Urinary bladder (tissue), 4 donors: ENCODE measurements around the gene LRRK1. TPM values are rescaled to one million over a fixed set of nuclear protein-coding genes. Genes with fewer than 3 reads are reported as not detected.
A peak's percentile ranks its signal among the peaks of the same experiment; 100 is the strongest.
"Not testable (repeated sequence)": the region's sequence is repeated elsewhere in the genome, so short reads cannot be mapped to it uniquely, and the experiment has no call there.

Source experiments
- DNase-seq: peaks from one replicate; pipeline ENCODE4 v3.0.0-alpha.2; 2015; ENCODE audit errors: extremely low spot score
- H3K27ac ChIP-seq: one replicate; pipeline ENCODE4 v1.5.1; 2013; ENCODE audit warnings: low read depth, mild to moderate bottlenecking, moderate library complexity
- H3K36me3 ChIP-seq: one replicate; pipeline ENCODE4 v1.6.1; 2013; ENCODE audit warnings: mild to moderate bottlenecking, moderate library complexity; ENCODE audit not compliant: insufficient read depth
- H3K4me1 ChIP-seq: one replicate; pipeline ENCODE4 v1.6.1; 2013; ENCODE audit warnings: mild to moderate bottlenecking, moderate library complexity; ENCODE audit not compliant: insufficient read depth
- H3K4me3 ChIP-seq: one replicate; pipeline ENCODE4 v1.5.1; 2013; ENCODE audit warnings: low read depth, low read length
- WGBS: extraction: QIAGEN DNeasy Blood & Tissue Kit; methylation state at CpG from one replicate; pipeline ENCODE4 v1.1.7; 2013; 5-methylcytosine and 5-hydroxymethylcytosine counted together
- polyA plus RNA-seq: library from polyadenylated mRNA; stranded (reverse); fragments of 200-250 nt; gene quantifications from one replicate; pipeline ENCODE4 v1.2.3, GENCODE V29; 2013
- total RNA-seq: library from RNA; depleted of rRNA; stranded (reverse); fragments of >200 nt; gene quantifications from one replicate; pipeline ENCODE4 v1.2.3, GENCODE V29; 2014
- donor health status: healthy with polysubstance abuse.
- donor health status: healthy.

Gene LRRK1
- total and polyA plus RNA-seq, 2 donors = 9.9 to 12.3 TPM

GRCh38 chr15:101072235-101072634 is 153.1 kb downstream of the LRRK1 start:
- not testable (repeated sequence) for H3K4me3 ChIP-seq, H3K27ac ChIP-seq, DNase-seq, H3K36me3 ChIP-seq, H3K4me1 ChIP-seq
- 82% methylated on average over 4 of the region's 4 CpGs for WGBS

- H3K36me3 ChIP-seq = not testable (repeated sequence)
- WGBS = 84% methylated on average over 15 of the region's 15 CpGs
Observed at GRCh38 chr15:101077806-101078668, 158.9 kb downstream of the LRRK1 start.

GRCh38 chr15:101078669-101079323 is 159.6 kb downstream of the LRRK1 start:
- Histone ChIP-seq H3K27ac (no peak overlapping the region), H3K4me1 (no peaks in the 10 kb centered on the region), H3K4me3 (no peak overlapping the region), H3K36me3 (no peaks in the 10 kb centered on the region)
- WGBS = 90% methylated on average over 16 of the region's 16 CpGs
- no peak for DNase-seq

More at GRCh38 chr15:101077806-101078668, 158.9 kb downstream of the LRRK1 start:
- H3K27ac ChIP-seq, H3K4me1 ChIP-seq, H3K4me3 ChIP-seq, DNase-seq: not testable (repeated sequence)

- WGBS = 97% methylated on average over 9 of the region's 9 CpGs
- H3K4me1 ChIP-seq = no peaks in the 10 kb centered on the region
- no peak for DNase-seq
- no peaks in the 10 kb centered on the region for H3K36me3 ChIP-seq
- H3K27ac ChIP-seq = no peak overlapping the region
- H3K4me3 ChIP-seq = no peak overlapping the region
Observed at GRCh38 chr15:101081900-101082299, 162.7 kb downstream of the LRRK1 start.

- 53% methylated on average over 11 of the region's 11 CpGs for WGBS
- H3K4me1 ChIP-seq = no peaks in the 10 kb centered on the region
- no peak overlapping the region for H3K4me3 ChIP-seq
- no peak for DNase-seq
- H3K36me3 ChIP-seq = no peaks in the 10 kb centered on the region
- no peak overlapping the region for H3K27ac ChIP-seq
Observed at GRCh38 chr15:101083336-101084045, 164.3 kb downstream of the LRRK1 start.

- Histone ChIP-seq H3K36me3 (no peaks in the 10 kb centered on the region), H3K4me1 (no peaks in the 10 kb centered on the region), H3K4me3 (no peak overlapping the region), H3K27ac (no peak overlapping the region)
- 94% methylated on average over 10 of the region's 10 CpGs for WGBS
- DNase-seq = no peak
Observed at GRCh38 chr15:101084801-101085200, 165.6 kb downstream of the LRRK1 start.

- no peak overlapping the region for H3K4me3 ChIP-seq
- H3K4me1 ChIP-seq = no peaks in the 10 kb centered on the region
- no peak overlapping the region for H3K27ac ChIP-seq
- H3K36me3 ChIP-seq = no peaks in the 10 kb centered on the region
- DNase-seq = no peak
- WGBS = 95% methylated on average over 10 of the region's 10 CpGs
Observed at GRCh38 chr15:101085311-101085700, 166.1 kb downstream of the LRRK1 start.

- Histone ChIP-seq H3K36me3 (no peaks in the 10 kb centered on the region), H3K4me1 (no peaks in the 10 kb centered on the region), H3K4me3 (no peak overlapping the region), H3K27ac (no peak overlapping the region)
- no peak for DNase-seq
- 93% methylated on average over 48 of the region's 48 CpGs for WGBS
Observed at GRCh38 chr15:101086394-101087171, 167.4 kb downstream of the LRRK1 start.

- 83% methylated on average over 10 of the region's 10 CpGs for WGBS
- no peak overlapping the region for H3K4me3 ChIP-seq
- H3K4me1 ChIP-seq = no peaks in the 10 kb centered on the region
- no peak for DNase-seq
- no peaks in the 10 kb centered on the region for H3K36me3 ChIP-seq
- H3K27ac ChIP-seq = no peak overlapping the region
Observed at GRCh38 chr15:101087172-101087769, 168.1 kb downstream of the LRRK1 start.

- Histone ChIP-seq H3K4me1 (no peaks in the 10 kb centered on the region), H3K36me3 (no peaks in the 10 kb centered on the region), H3K4me3 (no peak overlapping the region), H3K27ac (no peak overlapping the region)
- no peak for DNase-seq
- WGBS = 81% methylated on average over 6 of the region's 6 CpGs
Observed at GRCh38 chr15:101088271-101088670, 169.1 kb downstream of the LRRK1 start.

- no peak overlapping the region for H3K27ac ChIP-seq
- H3K4me1 ChIP-seq = no peaks in the 10 kb centered on the region
- H3K4me3 ChIP-seq = peak overlapping the region; percentile 6
- no peak for DNase-seq
- no peaks in the 10 kb centered on the region for H3K36me3 ChIP-seq
- WGBS = 27% methylated on average over 42 of the region's 42 CpGs
Observed at GRCh38 chr15:101088788-101089578, 169.8 kb downstream of the LRRK1 start.
